ENCODE measurements around the gene KCNN3.

The KCNN3 gene

DNA sequence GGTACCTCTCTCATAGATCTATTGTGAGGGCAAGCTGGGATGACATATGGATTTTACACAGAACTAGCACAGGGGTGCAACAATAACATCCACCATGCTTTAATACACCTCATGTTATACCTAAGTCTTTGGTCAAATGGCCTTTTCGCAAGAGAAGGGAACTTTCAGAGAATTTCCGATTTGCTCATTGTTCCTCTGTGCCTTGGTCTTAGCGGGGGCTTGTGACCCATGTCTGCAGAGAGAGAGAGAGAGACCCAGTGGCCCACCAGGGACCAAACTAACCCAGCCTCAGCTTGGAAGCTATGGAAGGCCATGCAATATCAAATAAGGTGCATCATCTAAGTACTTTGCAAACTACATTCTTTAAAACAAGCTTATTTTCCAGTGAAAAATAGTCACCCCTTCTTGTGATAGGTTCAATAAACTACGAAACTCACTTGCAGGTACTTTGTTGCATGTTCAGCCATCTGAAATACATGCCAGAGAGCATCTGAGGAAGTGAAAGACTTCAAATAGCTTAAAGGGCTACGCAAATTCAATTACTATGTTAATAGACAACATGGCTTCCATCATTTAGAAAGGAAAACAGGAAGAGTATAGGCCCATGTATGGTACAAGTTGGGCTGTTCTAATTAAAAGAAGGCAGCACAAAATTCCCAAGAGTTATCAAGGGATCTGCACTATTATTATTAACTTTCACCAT is 100.7 kb downstream of the KCNN3 start:
- DNase-seq = no peak

DNA sequence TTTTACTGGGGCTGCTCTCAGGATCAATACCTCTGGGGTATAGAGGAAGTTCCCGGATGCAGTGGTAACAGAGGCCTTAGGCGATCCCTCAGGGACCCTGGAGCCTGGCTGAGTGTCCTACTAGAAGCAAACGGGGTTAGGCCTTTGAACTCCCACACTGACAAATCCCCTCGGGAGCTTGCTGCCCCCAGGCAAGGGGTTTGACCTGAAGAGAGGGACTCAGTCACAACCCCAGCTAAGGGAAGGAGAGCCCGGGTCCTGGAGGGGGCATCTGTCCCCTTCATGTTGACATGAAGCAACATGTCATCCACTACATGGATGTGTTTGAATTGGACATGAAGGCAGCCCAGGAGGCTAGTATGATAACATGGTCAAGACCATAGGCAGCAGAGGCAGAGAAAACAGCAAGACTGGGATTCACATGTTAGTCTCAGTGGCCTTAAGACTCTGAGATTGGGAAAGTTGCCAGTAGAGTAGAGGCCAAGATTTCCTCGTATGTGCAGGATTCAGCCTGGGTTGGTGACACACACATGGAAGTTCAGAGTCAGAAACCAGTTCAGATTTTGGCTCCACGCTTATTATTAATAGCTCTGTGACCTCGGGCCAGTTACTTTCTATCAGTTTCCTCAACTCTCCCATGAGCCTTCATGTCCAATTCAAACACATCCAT is 101.5 kb downstream of the KCNN3 start:
- DNase-seq = no peak

DNA sequence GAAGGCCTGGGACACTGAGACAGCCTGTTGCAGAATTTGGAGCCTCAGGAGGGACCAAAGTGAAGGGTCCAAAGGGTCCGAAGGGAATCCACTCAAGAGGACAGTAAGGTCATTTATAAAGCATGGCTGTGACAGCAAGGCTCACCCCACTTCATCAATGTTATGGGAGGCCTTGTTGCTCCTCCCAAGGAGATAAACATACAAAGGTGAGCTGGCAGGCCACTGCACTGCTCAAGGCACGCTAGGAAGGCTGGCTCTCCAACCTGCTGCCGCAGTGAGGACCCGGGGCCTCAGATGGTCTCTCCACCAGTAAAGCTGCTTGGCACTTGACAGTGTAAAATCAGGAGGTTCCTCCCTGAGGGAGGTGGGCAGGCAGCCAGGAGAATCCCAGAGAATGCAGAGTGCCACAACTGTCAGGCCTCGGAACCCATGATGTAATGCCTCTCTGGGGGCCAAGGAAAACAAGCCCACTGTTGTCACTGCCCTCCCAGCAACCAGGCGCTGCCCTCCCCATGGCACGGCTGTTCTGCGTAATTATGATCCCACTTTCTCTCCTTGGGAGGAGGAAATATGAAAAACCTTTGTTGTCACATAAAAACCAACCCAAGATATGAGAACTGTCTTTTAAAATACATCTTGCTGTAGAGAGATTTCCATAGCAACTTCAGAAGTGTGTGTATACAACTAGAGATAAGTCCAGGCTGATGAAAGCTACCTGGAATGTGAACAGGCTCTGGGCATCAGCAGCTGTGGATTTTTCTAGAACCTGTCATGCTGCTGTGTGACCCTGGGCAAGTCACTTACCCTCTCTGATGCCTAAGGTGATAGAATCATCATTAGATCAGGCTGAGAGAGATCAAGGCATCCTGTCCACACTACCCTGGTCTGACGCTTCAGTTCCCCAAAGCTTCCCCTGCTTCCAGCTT is 102.5 kb downstream of the KCNN3 start:
- peak; percentile 32 to 49 for DNase-seq

DNA sequence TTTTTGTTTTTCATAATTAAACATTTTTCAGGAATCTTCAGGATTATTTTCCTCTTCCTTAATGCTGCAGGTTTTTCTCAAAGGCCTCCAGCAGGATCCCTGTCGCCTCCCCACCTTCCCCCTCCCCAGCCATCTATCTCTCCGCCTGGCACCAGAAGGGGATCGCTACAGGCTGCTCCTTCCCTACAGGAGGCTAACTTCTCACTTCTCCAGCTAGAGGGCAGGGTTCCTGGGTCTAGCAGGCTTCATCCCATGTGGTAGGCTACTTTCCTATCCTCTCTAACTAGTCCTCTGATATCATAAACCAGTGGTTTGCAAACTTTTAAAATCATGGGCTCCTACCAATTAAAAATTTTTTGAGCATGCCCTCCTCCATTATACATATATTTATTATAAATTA is 104.1 kb downstream of the KCNN3 start:
- peak; percentile 67 to 70 for DNase-seq

DNA sequence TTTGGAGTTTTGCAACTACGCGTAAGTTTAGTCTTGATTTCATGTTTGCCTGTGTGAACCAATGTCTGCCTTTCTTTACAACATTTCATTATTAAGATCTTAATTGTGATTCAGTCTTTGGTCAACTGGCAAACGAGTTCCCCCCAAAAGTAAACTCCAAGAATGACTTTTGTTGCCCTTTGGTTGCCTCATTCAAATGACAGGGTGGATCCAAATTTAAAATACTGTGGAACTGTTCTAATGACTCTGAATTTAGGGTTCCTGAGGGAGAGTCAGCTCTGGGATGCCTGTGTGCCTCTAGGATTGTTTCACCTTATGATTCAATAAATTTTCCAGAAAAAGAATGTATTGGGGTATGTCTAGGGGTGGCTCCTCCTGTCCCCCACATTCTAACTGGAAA is 105.3 kb downstream of the KCNN3 start:
- no peak for DNase-seq

DNA sequence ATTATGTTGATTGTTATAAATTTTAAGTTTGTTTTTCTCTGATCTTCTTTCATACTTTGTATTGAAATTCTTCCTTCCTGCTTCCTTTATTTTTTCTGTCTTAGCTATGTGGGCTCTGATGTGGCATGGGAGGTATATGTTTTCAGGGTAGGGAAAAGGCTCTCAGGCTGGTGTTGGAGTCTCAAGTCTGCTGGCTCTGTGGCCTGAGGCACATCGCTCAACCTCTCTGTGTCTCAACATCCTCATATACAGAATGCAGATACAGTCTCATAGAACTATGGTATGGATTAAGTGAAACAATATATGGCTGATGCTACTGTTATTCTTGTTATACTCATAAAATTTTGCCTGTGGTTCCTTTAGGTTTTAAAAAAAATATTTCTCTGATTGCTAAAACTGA is 105.9 kb downstream of the KCNN3 start:
- DNase-seq = no peak

DNA sequence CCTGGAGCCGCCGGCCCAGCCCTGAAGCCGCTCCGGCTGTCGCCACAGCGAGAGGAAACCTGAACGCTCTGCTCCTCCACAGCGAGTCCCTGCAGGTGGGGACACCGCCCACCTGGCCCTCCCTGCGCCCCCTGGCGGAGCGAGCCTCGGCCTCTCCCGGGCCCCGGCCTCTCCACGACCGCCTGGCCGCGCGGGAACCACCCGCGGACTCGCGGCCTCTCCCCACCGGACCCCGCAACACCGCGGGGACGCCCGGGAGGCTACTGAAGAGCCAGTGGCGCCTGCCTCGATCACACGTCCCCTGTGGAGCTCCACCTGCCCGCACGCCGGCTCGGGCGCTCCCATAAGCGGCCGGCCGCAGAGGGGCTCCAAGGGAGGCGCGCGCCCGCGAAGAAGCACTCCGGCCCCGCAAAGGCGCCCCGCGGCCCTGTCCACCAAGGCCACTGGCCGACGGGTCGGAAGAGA is 109.6 kb downstream of the KCNN3 start:
- DNase-seq = peak in 1 of 2 experiments; percentile 41

DNA sequence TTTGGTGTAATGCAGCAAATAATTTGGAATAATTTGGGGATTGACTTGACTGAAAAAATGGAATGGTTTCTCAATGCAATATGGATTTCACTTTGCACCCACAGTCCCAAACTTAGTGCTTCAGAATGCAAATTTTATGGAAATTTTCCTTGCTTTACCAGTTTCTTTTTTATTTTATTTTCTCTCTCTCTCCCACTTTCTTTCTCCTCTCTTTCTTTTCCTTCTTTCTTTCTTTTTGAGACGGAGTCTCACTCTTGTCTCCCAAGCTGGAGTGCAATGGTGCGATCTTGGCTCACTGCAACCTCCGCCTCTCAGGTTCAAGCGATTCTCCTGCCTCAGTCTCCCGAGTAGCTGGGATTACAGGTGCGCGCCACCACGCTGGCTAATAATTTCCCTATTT is 110.3 kb downstream of the KCNN3 start:
- no peak for DNase-seq

DNA sequence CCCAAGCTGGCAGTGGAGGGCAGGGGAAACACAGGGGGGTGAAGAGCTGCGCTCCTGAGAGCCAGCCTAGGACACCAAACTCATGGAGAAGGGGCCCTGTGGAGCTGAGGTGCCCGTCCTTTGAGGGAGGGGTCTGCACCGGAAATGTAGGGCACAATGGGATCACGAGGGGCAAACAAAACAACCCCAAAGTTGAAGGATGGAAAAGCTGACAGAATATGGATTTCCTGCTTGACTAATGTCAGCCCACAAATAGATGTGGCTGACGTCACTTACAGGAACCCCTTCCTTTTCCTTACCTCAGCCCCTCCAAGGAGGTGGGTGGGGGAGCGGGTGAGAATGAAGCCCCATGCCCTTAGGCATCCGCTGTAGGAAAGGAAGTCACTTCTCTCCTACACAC is 110.9 kb downstream of the KCNN3 start:
- DNase-seq = no peak

DNA sequence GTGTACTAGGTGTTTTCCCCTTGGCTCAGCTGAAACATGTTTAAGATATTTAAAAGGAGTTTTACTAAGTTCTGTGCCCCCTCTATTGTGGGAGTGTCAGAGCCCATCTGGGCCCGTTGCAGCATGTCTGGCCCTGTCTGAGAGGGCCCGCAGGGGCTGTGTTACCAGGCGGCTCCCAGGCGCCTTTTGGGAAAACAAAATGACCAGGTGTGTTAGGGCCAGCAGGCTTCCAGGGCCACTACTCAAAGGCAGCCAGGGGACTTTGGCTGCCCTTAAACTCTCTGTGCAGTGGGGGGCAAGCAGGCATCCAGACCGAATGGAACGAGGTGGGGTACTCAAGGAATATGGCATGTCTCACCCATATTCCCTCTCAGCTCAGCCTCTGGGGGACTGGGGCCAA is 111.7 kb downstream of the KCNN3 start:
- DNase-seq = no peak

DNA sequence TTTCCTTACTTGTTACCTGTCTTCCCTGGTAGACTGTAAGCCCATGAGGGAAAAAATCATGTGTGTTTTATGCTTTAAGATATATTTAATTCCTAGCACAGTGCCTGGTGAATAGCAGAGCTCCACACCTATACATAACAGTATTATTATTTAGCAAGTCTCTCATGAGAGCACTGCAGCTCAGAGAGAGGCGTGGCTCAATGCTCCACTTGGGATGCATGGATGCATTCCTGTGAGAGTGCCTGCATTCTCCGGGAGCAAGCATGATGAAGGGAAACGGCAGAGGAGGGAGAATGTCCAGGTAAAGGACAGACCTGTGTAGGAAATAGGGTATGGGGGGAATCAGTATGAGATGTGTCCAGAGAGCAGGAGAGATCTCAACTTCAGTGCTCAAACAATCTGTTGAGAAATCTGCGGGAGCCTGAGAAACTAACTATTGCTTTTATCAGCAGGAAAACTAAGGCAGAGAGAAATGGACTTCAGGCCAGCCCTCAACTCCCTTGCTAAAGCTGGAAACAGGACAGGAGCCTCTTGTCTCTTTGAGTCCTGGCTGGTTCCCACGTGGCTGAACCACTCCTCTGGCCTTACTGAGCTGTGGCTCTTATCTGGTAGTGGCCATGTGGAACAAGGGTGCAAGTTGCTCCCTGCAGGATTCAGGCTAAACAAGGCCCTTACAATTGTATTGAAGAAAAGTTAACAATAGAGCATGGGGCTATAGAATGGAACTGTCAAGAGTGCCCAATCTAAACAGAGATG is 113.1 kb downstream of the KCNN3 start:
- DNase-seq = no peak

DNA sequence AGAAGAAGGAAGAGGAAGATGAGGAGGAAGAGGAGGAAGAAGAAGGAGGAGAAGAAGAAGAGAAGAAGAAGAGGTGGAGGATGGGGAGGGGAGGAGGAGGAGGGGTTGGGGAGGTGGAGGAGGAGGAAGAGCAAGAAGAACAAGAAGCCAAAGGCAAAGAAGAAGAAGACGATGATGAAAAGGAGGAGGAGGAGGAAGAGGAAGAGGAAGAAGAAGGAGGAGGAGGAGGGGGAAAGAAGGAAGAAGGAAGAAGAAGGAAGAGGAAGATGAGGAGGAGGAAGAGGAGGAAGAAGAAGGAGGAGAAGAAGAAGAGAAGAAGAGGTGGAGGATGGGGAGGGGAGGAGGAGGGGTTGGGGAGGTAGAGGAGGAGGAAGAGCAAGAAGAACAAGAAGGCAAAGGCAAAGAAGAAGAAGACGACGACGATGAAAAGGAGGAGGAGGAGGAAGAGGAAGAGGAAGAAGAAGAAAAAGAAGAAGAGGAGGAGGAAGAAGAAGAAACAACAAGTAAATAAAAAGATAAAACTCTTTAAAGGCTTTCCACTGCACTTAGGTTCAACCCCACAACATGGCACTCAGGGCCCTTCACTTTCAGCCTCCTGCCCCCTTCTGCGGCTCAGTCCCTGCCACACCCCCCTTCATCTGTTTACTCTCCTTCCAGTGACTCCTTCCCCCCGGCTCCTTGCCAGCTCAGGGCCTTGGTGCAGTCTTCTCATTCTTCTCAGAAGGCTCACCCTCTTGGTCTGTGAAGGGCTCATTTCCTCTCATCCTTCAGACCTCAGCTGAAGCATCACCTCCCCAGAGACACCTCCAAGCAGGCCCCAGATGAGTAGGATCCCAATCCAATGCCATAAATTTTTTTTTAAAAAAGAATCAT is 114.0 kb downstream of the KCNN3 start:
- DNase-seq = no peak

DNA sequence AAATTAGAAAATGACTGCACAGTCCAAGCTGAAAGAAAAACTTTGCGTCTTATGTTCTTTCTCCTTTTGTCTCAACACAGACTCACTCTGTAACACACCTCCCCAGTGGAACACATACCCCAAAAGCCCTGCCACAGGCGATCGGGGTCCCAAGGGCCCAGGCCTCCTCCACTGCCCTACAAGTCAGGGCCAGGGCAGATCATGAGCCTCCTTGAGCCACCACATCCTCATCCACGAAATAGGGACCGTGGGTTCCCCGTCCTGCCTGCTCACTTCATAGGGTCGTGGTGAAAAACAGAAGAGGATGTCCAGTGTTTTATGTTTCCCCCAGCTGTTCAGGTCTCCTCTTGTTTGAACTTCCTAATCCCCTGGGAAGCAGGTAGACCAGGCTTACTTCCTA is 116.7 kb downstream of the KCNN3 start:
- no peak for DNase-seq

DNA sequence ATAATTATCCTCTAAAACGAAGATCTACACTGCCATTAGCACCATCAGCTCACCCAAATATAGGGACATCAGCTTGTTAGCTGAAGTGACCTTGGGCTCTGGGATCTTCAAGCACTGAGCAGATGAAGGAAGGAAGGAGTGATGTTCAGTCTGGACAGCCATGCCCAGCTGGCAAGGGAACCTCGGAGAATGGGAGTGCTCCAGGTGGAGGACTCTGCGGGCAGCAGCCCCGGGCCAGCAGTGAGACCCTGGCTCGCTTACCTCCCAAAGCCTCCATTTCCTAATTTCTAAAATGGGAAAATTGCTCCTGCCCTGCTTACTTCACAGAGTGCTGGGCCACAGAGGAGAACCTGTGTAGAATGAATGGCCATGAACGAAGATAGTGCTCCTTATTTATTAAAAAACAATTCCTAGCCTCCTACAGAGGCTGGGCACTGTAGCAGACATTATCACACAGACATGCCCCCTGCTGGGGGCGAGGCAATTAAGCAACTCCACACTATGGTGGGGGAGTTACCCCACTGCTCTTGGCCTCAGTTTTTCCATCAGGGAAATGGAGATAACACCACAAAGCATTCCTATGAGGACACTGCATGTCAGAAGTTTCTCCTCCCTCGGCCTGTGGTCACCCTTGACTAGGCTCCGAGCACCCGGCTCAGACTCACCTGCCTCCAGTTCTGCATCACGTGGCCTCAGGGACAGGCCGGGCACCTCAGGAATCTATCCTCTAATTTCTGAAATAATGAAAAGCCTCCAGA is 117.6 kb downstream of the KCNN3 start:
- no peak for DNase-seq

DNA sequence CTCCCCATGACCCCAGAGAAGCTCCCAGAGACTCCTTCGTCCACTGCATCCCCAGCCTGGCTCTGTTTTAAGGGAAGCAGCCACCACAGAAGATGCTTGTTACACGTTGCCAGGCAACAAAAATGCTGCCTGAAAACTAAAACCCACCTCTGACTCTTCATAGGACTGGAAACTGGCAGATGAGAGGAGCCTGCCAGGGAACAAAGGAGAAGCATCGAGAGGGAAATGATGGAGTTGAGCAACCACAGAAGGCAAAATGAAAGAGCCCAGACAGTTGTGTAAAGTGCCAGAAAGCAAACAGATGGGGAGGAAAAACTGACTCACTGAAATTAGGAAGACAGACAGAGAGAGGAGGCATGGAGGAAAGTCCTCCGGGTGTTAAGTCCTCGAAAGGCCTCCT is 118.4 kb downstream of the KCNN3 start:
- DNase-seq = peak in 1 of 2 experiments; percentile 46

DNA sequence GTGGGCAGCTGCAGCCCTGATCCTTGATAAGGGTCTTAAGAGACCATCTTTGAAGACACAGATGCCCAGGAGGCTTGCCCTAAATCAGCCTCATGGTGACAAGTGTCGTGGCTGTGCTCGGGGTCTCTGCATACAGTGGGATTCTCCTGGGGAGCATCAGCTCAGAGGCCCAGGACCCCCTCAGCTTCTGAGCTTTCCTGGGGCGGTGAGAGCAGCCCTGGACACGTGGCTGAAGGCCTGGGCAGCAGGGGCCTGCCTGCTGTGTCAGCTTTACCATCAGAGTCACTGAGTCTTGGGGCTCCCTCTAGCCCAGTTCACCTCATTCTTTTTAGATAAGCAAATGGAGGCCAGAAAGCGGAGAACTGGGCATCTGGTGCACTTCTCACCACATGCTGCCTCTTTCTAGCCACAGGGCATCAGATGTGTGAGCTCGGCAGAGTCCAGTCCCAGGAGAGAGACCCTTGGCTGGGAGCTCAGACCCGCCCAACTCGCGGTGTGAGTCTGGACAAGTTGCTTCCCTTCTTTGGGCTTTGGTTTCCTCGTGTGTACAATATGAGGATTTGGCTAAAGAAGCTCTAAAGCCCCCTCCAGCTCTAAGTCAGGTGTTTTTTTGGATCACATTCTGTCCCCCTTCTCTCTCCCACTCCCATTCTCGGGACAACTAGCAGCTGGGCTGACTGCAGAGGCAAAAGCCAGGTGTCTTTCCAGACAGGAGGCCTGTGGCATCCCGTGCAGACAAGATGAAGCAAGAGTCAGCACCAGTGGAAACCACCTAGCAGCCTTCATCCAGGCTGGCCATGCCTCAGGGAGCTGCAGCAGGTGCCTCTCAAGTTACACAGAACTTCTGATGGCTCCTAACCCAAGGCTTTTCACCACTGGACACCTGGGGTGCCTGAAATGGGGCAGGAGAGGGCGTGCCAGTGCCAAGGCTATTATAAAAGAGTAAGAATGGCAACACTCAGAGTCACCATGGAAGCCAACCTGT is 119.1 kb downstream of the KCNN3 start:
- DNase-seq = peak; percentile 45 to 67

DNA sequence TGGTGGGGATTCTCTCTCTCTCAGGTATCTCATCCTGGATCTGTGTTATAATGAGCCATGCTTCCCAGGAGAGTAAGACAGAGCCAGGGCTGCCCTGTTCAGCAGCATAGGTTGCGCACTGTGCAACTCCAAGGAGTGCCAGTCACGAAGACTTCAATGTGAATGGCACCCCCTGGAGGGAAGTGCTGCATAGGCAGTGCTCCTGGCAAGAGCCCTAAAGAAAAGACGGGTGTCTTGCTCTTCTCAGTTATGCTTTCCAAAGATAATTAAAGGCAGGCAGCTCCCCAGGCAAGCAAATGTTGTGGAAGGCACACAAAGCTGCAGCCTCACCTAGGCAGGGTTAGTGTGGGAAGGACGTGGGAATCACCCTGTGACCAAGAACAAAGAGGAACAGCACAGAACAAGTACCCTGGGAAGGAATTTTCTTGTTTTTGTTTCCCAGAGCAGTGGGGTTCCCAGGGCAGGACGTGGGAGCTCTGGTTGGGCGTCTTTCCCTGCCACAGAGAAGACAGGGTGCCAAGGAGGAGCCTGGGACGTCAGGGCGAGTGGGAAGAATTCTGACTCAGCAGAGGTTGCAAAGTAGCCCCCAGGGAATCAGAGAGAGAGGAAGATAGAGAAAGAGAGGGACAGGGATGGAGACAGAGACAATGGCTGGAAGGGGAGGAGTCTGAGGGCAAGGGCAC is 120.9 kb downstream of the KCNN3 start:
- no peak for DNase-seq

DNA sequence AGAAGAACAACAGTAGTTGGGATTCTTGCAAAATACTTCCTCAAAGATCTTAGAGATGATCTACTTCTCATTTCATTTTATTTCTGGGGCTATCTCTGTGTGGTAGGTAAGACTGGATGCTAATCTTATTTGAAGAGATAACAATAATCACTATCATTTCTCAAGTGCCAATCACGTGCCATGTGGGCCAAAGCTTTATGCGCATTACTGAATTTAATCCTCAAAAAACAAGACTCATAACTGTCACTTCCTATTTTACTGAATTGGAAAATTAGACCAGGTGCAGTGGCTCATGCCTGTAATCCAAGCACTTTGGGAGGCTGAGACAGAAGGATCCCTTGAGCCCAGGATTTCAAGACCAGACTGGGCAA is 121.7 kb downstream of the KCNN3 start:
- peak; percentile 66 to 82 for DNase-seq

DNA sequence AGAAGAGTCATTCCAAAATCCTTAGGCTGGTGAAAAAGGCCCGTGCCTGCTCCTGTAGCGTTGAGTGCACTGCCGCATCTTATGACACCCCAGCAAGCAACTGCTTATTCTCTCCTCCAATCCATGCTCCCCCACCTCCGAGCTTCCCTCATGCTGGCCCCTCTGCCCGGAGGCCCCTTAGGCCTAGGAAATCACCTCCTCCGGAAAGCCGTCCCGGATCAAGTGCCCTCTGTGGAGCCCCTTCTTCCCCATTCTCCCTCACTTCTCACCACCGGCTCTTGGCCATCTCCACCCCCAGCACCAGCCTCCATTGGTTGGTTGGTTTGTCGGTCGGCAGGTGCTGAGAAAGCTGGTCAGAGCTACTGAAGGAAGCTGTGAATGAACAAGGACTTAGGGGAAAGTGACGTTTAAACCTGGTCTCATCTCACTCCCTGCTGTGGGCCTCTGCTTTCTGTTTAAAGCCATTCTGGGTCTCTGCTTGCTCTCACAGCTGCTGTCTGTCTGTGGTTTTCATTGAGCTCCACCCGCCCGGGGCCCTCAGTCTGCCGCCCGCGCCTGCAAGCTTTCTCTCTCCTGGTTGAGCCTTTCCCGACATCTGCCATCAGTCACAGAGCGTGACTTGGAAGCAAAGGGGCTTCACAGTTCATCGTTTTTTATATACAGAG is 122.2 kb downstream of the KCNN3 start:
- peak; percentile 84 for DNase-seq
